ENCODE results near the gene UBE2L5. TPM values are rescaled to one million over a fixed set of nuclear protein-coding genes. Genes with fewer than 3 reads are reported as not detected.

The UBE2L5 gene
- total RNA-seq: under 1 TPM in 1 of 9 donors, not detected in 8; 0.32 TPM
- polyA plus RNA-seq: not detected
- long read RNA-seq, donor 1: 0 reads
- long read RNA-seq, donor 2: 0 reads
- long read RNA-seq, donor 3: 0 reads

GRCh38 chr13:30422054-30422839 lies at the start of gene UBE2L5:
Gene UBE2L5 (plus strand): TSS chr13:30422493. CDS start chr13:30427991, 5,498 bp downstream.
- intact Hi-C loops (cut with DNase I): loop anchor here in 6 of 10 donors (1.0 to 10.0 kb wide), 7 partner anchors 23 to 195 kb away; partner anchors contain the start of genes KATNAL1 (in 2 of the 6), HMGB1 (in 1 of the 6) and USPL1 (in 1 of the 6)
- WGBS, 4 donors: 1% methylated on average over 31 to 57 of the region's 57 CpGs
- no peaks in the 10 kb centered on the region for H3K9me3 ChIP-seq

GRCh38 chr13:30373727-30374126 lies 48.6 kb upstream of the UBE2L5 start:
- intact Hi-C loops (cut with DNase I): no loop called here
- H3K36me3 ChIP-seq: no peaks in the 10 kb centered on the region
- WGBS, 4 donors: 82 to 89% (median 86%) methylated on average over 9 of the region's 9 CpGs
- no peaks in the 10 kb centered on the region for H3K27me3 ChIP-seq
- peaks cover 0 to 40% (median 0%) of the 10 kb centered on the region in 12 donors for H3K4me1 ChIP-seq
- DNase-seq: no peak
- H3K4me3 ChIP-seq: peak overlapping the region in 1 of 12 donors; percentile 25
- no peaks in the 10 kb centered on the region for H3K9me3 ChIP-seq
- no peak for ATAC-seq
- H3K27ac ChIP-seq: peak overlapping the region in 1 of 12 donors; percentile 77
- no peak for TF ChIP-seq CTCF (IDR thresholded peaks at IDR 0.05)
- TF ChIP-seq POLR2A (IDR thresholded peaks at IDR 0.05): no peak

More at GRCh38 chr13:30422054-30422839, at the start of gene UBE2L5:
- Histone ChIP-seq H3K4me1 (peaks cover 0 to 18% (median 7%) of the 10 kb centered on the region in 12 donors), H3K27me3 (no peaks in the 10 kb centered on the region), H3K36me3 (no peaks in the 10 kb centered on the region), H3K27ac (peak within 1 kb of the TSS; percentile 80 to 98 (median 94)), H3K4me3 (peak within 1 kb of the TSS; percentile 16 to 81 (median 67))
- TF ChIP-seq POLR2A (IDR thresholded peaks at IDR 0.05) (peak in 1 of 2 donors; percentile 51), CTCF (IDR thresholded peaks at IDR 0.05) (no peak)
- ATAC-seq (peak; percentile 82 to 95 (median 90)), DNase-seq (peak; percentile 78 to 91 (median 84))

- ATAC-seq: no peak
- 86 to 91% (median 88%) methylated on average over 14 of the region's 14 CpGs for WGBS, 4 donors
- Histone ChIP-seq H3K4me3 (peak overlapping the region in 1 of 12 donors; percentile 27), H3K27me3 (no peaks in the 10 kb centered on the region), H3K4me1 (peaks cover 0 to 35% (median 0%) of the 10 kb centered on the region in 12 donors), H3K9me3 (no peaks in the 10 kb centered on the region), H3K36me3 (no peaks in the 10 kb centered on the region), H3K27ac (peak overlapping the region in 1 of 12 donors; percentile 77)
- no peak for DNase-seq
- TF ChIP-seq CTCF (IDR thresholded peaks at IDR 0.05) (no peak), POLR2A (IDR thresholded peaks at IDR 0.05) (no peak)
- intact Hi-C loops (cut with DNase I): no loop called here
Observed at GRCh38 chr13:30375265-30375835, 46.9 kb upstream of the UBE2L5 start.

All from heart left ventricle (tissue), 16 donors.